Esophagus (tissue), 2 donors: ENCODE data around the gene RAET1G. TPM values are rescaled to one million over a fixed set of nuclear protein-coding genes. Genes with fewer than 3 reads are reported as not detected.
"Not testable (repeated sequence)": the region's sequence is repeated elsewhere in the genome, so short reads cannot be mapped to it uniquely, and the experiment has no call there.

Experiments
- H3K27ac ChIP-seq, 2 donors: one replicate each; pipeline ENCODE4 v1.5.1; 2013; ENCODE audit warnings: low read depth in 2 of 2, mild to moderate bottlenecking in 2 of 2, inconsistent platforms in 1 of 2, low read length in 1 of 2, moderate library complexity in 1 of 2
- H3K27me3 ChIP-seq, 2 donors: one replicate each; pipeline ENCODE4 v1.6.1; 2013; ENCODE audit warnings: low read length in 2 of 2, control low read depth in 1 of 2, mild to moderate bottlenecking in 1 of 2; ENCODE audit not compliant: insufficient read depth in 2 of 2, control insufficient read depth in 1 of 2
- H3K36me3 ChIP-seq, 2 donors: one replicate each; pipeline ENCODE4 v1.6.1; 2013; ENCODE audit warnings: low read length in 1 of 2; ENCODE audit not compliant: control insufficient read depth in 2 of 2, insufficient read depth in 2 of 2
- H3K4me1 ChIP-seq, 2 donors: one replicate each; pipeline ENCODE4 v1.6.1; 2013; ENCODE audit warnings: low read length in 1 of 2; ENCODE audit not compliant: control insufficient read depth in 2 of 2, insufficient read depth in 2 of 2
- H3K4me3 ChIP-seq, 2 donors: one replicate each; pipeline ENCODE4 v1.5.1; 2013; ENCODE audit warnings: low read length in 2 of 2, mild to moderate bottlenecking in 2 of 2, low read depth in 1 of 2, moderate library complexity in 1 of 2
- H3K9me3 ChIP-seq, 2 donors: one replicate each; pipeline ENCODE4 v1.6.1; 2013; ENCODE audit warnings: mild to moderate bottlenecking in 2 of 2, low read depth in 1 of 2, low read length in 1 of 2, moderate library complexity in 1 of 2; ENCODE audit not compliant: control insufficient read depth in 2 of 2, insufficient read depth in 1 of 2
- WGBS, 2 donors: extraction: QIAGEN DNeasy Blood & Tissue Kit; methylation state at CpG; one replicate each; pipeline ENCODE4 v1.1.7; 2013; 5-methylcytosine and 5-hydroxymethylcytosine counted together
- polyA plus RNA-seq, 2 donors: library from polyadenylated mRNA; stranded (reverse); fragments of 200-250 nt; gene quantifications; one replicate each; pipeline ENCODE4 v1.2.3, GENCODE V29; 2013
- donor health status: healthy with polysubstance abuse.
- donor health status: Bipolar disorder and iron deficiency.

RAET1G gene
- polyA plus RNA-seq, 2 donors, result 8.9 to 21.2 TPM

DNA sequence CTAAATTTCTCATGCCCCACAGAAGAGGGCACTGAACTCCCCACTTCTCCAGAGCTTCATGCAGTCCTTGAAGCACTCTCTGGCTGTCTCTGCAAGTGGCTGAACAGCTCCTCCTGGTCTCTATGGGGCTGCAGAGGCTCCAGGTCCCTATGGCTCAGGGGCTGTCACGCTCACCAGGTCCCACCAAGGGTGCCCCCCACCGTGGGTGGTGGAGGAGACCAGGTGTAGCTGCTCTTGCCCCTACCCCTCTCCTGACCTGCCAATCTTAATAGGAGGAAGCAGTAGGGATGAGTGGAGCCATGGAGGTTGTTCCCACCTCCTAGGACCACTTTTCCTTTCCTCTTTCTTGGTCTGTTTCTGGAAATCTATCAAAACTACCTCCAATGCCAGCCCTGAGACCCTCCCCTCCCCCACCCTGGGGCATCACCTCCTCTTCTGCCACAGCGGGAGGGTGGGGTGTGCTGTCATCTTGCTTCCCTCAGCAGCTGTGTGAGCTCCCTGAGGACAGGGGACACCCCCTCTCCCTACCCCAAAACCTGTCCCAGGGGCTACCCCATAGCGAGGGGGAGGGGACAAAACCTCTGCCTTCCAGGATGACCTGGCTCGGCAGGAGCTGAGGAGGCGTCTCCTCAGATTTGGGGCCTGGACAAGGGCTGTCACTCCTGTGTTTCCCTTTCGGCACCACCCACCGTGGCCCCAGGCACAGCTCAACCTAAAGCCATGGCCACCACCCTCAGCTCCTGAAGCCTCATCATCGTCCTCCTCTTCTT, 13.0 kb downstream of the RAET1G start:
- 91% methylated on average over 9 of the region's 9 CpGs for whole genome bisulfite sequencing, 2 donors
- no peaks in the 10 kb centered on the region for H3K27me3 ChIP-seq
- H3K4me3 ChIP-seq, result no peak overlapping the region
- H3K4me1 ChIP-seq, result no peaks in the 10 kb centered on the region
- no peak overlapping the region for H3K27ac ChIP-seq
- H3K9me3 ChIP-seq, result peaks cover 2 to 3% of the 10 kb centered on the region in 2 donors
- H3K36me3 ChIP-seq, result no peaks in the 10 kb centered on the region

DNA sequence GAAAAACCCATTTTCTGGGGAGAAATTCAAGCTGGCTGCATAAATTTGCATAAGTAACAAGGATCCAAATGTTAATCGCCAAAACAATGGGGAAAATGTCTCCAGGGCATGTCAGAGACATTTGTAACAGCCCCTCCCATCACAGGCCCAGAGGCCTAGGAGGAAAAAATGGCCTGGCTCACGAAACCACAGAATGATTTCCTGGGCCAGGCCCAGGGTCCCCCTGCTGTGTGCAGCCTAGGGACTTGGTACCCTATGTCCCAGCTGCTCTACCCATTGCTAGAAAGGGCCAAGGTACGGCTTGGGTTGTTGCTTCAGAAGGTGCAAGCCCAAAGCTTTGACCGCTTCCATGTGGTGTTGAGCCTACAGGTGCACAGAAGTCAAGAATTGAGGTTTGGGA, 14.4 kb downstream of the RAET1G start:
- H3K4me1 ChIP-seq, H3K27me3 ChIP-seq, H3K4me3 ChIP-seq, H3K36me3 ChIP-seq, H3K9me3 ChIP-seq, H3K27ac ChIP-seq: not testable (repeated sequence)
- 81% methylated on average over 4 of the region's 4 CpGs for WGBS, 2 donors

DNA sequence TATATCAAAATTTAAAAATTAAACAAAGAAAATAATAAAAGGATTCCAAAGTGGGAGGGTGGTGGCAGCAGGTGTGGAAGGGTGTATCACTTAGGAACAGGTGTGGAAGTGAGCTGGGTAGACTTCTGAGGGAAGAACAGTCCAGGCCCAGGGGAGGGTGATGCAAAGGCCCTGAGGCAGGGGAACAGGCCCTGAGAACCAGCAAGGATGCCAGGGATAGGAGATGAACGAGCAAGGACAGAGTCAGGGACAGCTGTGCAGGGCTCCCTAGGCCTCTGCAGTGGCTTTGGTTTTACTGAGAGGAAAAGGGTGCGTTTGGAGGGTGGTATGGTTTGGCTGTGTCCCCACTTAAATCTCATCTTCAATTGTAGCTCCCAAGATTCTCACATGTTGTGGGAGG, 15.6 kb downstream of the RAET1G start:
- Histone ChIP-seq H3K27me3 (no peaks in the 10 kb centered on the region), H3K4me3 (no peak overlapping the region), H3K27ac (no peak overlapping the region), H3K4me1 (no peaks in the 10 kb centered on the region), H3K9me3 (peaks cover 2 to 3% of the 10 kb centered on the region in 2 donors), H3K36me3 (no peaks in the 10 kb centered on the region)
- WGBS, 2 donors, result 84 to 89% methylated on average over 2 of the region's 2 CpGs

DNA sequence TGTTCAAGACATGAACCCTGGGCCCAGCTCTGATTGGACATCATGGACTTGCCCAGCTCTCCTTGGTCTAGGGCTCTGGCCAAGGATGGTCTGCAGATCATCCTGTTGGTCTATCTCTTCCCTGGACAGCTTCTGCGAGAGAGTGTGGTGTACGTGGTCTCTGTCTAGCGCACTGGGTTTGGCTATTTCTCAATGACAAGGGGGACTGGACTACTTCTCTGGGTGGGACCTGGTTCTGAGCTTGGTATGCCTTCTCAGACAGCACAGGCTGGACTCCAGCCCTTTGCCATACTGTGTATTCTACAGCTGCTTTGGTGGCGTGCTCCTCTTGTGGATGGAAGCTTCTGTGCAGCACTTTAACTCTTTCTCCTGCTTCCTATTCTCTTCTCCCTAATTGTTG, 16.5 kb downstream of the RAET1G start:
- Histone ChIP-seq H3K36me3 (no peaks in the 10 kb centered on the region), H3K27ac (no peak overlapping the region), H3K9me3 (peaks cover 2 to 3% of the 10 kb centered on the region in 2 donors), H3K4me3 (no peak overlapping the region), H3K27me3 (no peaks in the 10 kb centered on the region), H3K4me1 (no peaks in the 10 kb centered on the region)
- WGBS, 2 donors, result 96 to 99% methylated on average over 4 of the region's 4 CpGs

DNA sequence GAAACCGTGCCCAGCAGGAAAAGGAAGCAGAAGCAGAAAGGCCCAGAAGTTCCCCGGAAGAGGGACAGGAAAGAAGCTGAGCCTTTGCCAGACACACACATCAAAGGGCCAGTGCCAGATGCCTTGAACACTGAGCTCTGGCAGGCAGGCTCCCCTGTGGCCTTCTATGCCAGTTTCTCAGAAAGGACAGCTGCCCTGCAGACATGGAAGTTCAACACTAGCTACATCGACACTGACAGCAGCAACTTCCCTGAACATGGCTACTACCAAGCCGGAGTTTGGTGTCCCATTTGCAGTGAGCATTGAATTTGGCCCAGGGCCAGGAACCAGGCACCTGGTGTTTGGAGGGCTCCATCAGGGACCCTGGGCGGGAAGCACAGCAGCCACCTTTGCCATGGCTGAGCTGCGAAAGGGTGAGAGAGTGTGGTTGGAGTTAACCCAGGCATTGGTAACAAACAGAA, 17.0 kb downstream of the RAET1G start:
- H3K4me3 ChIP-seq, result no peak overlapping the region
- peaks cover 2 to 3% of the 10 kb centered on the region in 2 donors for H3K9me3 ChIP-seq
- no peak overlapping the region for H3K27ac ChIP-seq
- peaks cover 0 to 5% of the 10 kb centered on the region in 2 donors for H3K4me1 ChIP-seq
- 78 to 79% methylated on average over 6 of the region's 6 CpGs for WGBS, 2 donors
- H3K27me3 ChIP-seq, result no peaks in the 10 kb centered on the region
- no peaks in the 10 kb centered on the region for H3K36me3 ChIP-seq

DNA sequence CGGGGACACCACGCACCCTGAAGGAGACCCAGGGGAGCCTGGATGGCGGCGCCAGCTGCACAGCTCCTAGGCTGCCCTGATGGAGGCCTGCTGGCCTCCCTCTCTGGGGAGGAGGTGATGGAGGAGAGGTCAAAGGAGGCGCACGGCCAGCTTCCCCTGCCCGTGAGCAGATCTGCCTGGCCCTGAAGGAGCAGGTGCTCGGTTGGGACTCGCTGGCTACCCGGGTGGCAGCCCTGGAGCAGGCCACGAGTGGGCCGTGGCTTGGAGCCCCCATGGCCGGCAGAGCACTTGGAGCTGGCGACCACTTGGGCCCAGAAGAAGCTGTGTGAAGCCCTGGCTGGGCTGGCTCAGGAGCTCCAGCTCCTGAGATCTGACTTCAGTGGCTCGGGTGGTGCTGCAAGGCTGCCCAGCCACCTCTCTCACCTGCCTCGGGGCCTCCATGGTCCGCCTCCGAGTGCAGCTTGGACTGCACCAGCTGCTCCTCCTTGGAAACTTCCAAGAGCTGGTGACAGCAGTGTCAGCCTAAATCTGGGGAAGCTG, 17.5 kb downstream of the RAET1G start:
- WGBS, 2 donors, result 90 to 92% methylated on average over 18 of the region's 18 CpGs
- no peaks in the 10 kb centered on the region for H3K36me3 ChIP-seq
- peaks cover 2 to 3% of the 10 kb centered on the region in 2 donors for H3K9me3 ChIP-seq
- H3K4me1 ChIP-seq, result peaks cover 0 to 6% of the 10 kb centered on the region in 2 donors
- H3K4me3 ChIP-seq, result no peak overlapping the region
- no peak overlapping the region for H3K27ac ChIP-seq
- H3K27me3 ChIP-seq, result no peaks in the 10 kb centered on the region

DNA sequence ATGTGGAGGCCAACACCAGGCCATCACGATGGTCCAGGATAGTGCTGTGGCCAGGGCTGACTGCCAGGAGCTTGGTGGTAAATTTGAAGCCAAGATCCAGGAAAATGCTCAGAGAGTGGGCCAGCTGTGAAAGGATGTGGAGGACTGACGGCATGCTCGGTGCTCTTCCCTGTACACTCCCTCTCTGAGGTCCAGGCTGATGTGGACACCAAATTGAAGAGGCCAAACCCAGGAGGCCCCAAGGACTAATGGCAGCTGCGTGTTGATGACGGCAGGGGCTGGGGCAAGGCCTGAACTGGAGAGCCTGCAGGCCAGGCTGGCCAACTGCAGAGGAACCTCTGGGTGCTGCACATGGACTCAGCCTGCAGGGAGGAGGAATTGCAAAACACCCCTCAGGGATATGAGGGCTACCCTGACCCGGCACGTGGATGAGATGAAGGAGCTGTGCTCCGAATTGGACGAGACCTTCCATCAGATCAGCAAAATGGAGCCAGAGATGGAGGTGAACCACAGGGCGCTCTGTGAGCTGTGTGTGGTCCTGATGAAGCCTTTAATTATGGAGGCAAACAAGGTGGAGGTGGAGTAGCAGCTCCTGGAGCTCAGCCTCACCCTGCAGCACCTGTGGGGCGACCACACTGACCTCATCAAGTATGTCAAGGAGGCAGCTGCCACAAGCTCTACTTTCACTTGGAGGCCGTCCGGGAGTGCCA, 18.1 kb downstream of the RAET1G start:
- 85 to 88% methylated on average over 13 of the region's 13 CpGs for WGBS, 2 donors
- peaks cover 2 to 3% of the 10 kb centered on the region in 2 donors for H3K9me3 ChIP-seq
- H3K4me1 ChIP-seq, result peaks cover 0 to 8% of the 10 kb centered on the region in 2 donors
- no peak overlapping the region for H3K4me3 ChIP-seq
- H3K36me3 ChIP-seq, result no peaks in the 10 kb centered on the region
- H3K27me3 ChIP-seq, result no peaks in the 10 kb centered on the region
- no peak overlapping the region for H3K27ac ChIP-seq

DNA sequence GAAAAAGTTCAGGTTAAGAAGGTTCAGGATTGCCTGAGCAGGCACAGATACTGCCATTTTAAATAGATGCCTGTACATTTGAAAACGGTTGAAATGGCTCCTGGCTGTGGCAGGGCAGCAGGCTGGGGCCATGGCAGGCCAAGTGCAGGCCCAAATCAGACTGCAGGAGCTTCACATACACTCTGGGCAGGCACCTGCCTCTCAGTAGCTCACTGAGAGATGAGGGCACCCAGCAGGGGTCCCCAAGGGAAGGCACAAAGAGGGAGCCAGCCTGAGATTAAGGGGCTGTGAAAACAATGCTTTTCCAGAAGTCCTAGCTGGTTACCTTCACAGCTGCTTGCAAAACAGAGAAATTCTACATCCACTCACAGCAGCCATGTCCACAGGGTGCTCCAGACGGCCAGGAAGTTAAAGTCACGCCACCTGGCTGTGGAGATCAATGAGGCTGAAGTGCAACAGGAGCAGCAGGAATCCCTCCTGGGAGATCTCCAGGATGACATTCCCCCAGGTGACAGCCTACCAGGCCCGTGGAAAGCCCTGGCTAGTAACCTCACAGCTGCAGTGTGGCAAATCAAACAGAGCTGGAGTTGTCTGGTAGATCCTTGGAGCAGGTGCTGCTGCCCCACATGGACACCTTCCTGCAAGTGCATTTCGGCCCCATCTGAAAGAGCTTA, 18.8 kb downstream of the RAET1G start:
- no peaks in the 10 kb centered on the region for H3K36me3 ChIP-seq
- WGBS, 2 donors, result 65 to 70% methylated on average over 5 of the region's 5 CpGs
- H3K4me1 ChIP-seq, result peaks cover 2 to 9% of the 10 kb centered on the region in 2 donors
- H3K4me3 ChIP-seq, result no peak overlapping the region
- H3K27me3 ChIP-seq, result no peaks in the 10 kb centered on the region
- H3K27ac ChIP-seq, result no peak overlapping the region
- peaks cover 2 to 3% of the 10 kb centered on the region in 2 donors for H3K9me3 ChIP-seq

DNA sequence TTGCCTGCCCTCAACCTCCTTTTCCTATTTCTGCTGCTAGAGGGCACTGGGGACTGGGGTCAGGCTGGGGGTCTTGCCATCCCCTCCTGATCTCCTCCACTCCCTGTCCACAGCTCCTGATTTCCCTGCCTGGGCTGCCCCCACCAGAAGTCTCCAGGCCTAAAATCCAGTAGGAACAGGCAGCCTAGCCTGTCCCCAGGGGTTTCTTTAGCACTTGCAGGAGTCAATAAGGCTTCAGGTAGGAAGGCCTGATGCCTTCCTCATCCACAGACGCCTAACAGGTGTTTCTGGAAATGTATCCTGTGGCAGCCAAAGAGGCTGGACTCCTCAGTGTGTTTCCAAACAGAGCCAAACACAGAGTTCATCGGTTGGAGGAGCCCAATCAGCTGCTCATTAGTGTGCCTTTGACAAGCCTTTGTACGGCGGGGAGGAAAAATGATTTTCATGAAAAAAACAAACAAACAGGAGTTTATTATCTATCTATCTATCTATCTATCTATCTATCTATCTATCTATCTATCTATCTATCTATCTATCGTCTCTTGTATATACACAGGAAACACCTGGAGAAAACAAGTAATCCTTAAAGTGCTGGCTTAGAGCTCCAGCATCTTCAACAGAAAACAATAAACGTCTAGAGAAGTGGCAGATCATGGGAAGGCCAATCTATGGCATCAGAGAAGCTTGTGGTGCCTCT, 21.3 kb downstream of the RAET1G start:
- Histone ChIP-seq H3K9me3 (no peaks in the 10 kb centered on the region), H3K27ac (peak overlapping the region; percentile 86 to 88), H3K4me3 (no peak overlapping the region), H3K4me1 (peaks cover 11 to 20% of the 10 kb centered on the region in 2 donors), H3K27me3 (no peaks in the 10 kb centered on the region), H3K36me3 (no peaks in the 10 kb centered on the region)
- WGBS, 2 donors, result 76 to 78% methylated on average over 6 of the region's 6 CpGs
